GM18502 (cell line): ENCODE measurements around the gene LRRN2.

Source experiments
- ATAC-seq: cut with Tn5 transposase; IDR thresholded peaks from one replicate; pipeline ENCODE4 v1.9.1; 2021; ENCODE audit warnings: mild to moderate bottlenecking; ENCODE audit not compliant: unreplicated experiment, poor library complexity

Gene LRRN2

GRCh38 chr1:204664384-204664651 is 21.2 kb downstream of the LRRN2 start:
- ATAC-seq: no peak

GRCh38 chr1:204663644-204664383 is 21.7 kb downstream of the LRRN2 start:
- ATAC-seq: no peak

- no peak for ATAC-seq
Measured at GRCh38 chr1:204662530-204662929, 23.0 kb downstream of the LRRN2 start.

GRCh38 chr1:204660509-204660908 is 25.0 kb downstream of the LRRN2 start:
- no peak for ATAC-seq

GRCh38 chr1:204659056-204659455 is 26.5 kb downstream of the LRRN2 start:
- no peak for ATAC-seq

- no peak for ATAC-seq
Measured at GRCh38 chr1:204658295-204658694, 27.2 kb downstream of the LRRN2 start.

- ATAC-seq: no peak
Measured at GRCh38 chr1:204653590-204654340, 31.8 kb downstream of the LRRN2 start.

- ATAC-seq: no peak
Measured at GRCh38 chr1:204652497-204652896, 33.0 kb downstream of the LRRN2 start.

- ATAC-seq: no peak
Measured at GRCh38 chr1:204651843-204652421, 33.6 kb downstream of the LRRN2 start.

- no peak for ATAC-seq
Measured at GRCh38 chr1:204650911-204651570, 34.5 kb downstream of the LRRN2 start.

GRCh38 chr1:204649721-204650521 is 35.6 kb downstream of the LRRN2 start:
- no peak for ATAC-seq

- ATAC-seq: no peak
Measured at GRCh38 chr1:204648576-204648975, 37.0 kb downstream of the LRRN2 start.

- ATAC-seq: no peak
Measured at GRCh38 chr1:204647805-204648153, 37.8 kb downstream of the LRRN2 start.

GRCh38 chr1:204647114-204647804 is 38.3 kb downstream of the LRRN2 start:
- no peak for ATAC-seq

- no peak for ATAC-seq
Measured at GRCh38 chr1:204645666-204646065, 39.9 kb downstream of the LRRN2 start.

- ATAC-seq: no peak
Measured at GRCh38 chr1:204645251-204645650, 40.3 kb downstream of the LRRN2 start.

- ATAC-seq: no peak
Measured at GRCh38 chr1:204643503-204643902, 42.0 kb downstream of the LRRN2 start.

GRCh38 chr1:204641936-204642335 is 43.6 kb downstream of the LRRN2 start:
- no peak for ATAC-seq

- ATAC-seq: no peak
Measured at GRCh38 chr1:204641455-204641854, 44.1 kb downstream of the LRRN2 start.

GRCh38 chr1:204640578-204640977 is 45.0 kb downstream of the LRRN2 start:
- ATAC-seq: no peak
